Stimulated activated CD4-positive, alpha-beta T cell treated with anti-CD3 and anti-CD28 coated beads, Interleukin-15, amount 100 ng/mL, for 48 hours (primary cell): ENCODE measurements around the gene ZC3H11A.

Experiments
- DNase-seq, 2 donors: peaks; one replicate each; pipeline ENCODE4 v3.0.0-alpha.2; 2020; ENCODE audit warnings: low read depth in 2 of 2

Gene ZC3H11A

DNA sequence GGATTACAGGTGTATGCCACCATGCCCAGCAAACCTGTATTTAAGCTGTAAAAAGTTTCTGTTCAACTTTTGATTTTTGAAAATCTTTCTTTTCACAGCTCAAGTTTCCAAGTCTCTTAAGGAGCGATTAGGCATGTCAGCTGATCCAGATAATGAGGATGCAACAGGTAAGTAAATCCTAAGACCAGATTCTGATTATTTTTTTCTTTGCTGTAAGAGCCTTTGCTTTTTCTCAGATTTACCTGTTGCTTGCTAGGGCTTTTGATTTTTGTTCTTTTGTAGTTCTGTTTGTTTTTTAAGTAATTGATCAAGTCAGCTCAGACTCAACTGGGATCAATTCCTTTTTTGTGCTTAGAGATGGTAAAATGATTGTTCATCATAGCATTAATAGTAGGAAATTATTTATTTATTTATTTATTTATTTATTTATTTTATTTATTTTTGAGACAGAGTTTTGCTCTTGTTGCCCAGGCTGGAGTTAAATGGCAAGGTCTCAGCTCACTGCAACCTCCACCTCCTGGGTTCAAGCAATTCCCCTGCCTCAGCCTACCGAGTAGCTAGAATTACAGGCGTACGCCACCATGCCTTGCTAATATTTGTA lies 44.9 kb downstream of the ZC3H11A start:
- DNase-seq = no peak

DNA sequence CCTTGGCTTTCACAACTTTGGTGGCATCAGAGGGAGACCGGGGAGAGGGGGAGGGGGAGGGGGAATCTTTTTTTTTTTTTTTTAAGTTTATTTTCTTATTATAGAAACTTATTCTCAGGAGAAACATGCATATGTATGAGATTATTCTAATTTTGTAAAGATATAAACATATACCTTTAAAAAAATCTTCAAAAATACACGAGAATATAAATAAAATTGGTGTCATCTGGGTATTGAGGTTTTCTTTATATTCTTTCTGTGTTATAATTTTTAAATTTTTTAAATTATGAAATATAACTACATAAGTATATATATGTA lies 47.1 kb downstream of the ZC3H11A start:
- DNase-seq = no peak

DNA sequence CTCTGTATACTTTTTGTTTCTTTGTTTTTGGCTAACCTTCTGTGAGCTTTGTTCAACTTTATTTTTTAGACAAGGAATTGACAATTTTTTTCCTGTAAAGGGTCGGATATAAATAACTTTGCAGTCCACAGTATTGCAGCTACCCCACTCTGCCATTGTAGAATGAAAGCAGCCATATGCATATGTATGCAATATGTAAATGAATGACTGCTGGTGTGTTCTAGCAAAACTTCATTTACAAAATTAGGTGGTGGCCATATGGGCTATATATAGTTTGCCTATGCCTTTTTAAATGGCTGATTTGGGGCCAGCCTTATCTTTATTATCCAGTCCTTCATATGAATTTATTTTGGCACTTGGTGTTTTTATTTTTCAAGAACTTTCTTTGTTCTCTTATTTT lies 48.0 kb downstream of the ZC3H11A start:
- no peak for DNase-seq
